GM04504 (cell line): ENCODE data around the gene CLDN7.

Source experiments
- DNase-seq: peaks from one replicate; pipeline ENCODE4 v3.0.0-alpha.2; 2012; ENCODE audit warnings: low read depth

Gene CLDN7

DNA sequence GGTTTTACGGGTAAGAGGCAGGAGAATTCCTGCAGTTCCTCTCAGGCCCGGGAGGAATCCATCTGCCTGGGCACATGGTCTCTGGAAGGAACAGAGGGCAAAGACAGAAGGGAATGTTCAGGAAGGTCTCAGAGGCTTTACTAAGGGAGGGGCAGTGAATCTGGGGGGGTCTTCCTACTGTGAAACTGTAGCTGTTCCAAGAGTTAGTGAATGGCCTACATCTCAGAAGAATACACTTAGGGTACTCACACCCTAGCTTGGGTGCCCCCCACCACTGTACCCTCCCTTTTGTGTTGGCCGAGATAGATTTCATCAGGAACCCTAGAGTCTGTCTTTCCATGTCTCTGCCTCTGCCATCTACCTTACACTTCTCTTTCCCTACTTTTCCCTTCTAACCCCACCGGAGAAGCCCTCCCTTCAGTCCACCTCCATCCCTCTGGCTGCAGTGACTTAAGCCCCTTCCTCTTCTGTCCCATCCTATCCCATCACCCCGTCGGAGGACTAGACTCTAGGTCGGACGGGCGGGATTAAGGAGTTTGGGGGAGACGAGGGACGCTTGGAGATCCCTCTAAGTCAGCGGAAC is 43.0 kb downstream of the CLDN7 start:
- DNase-seq, result no peak

DNA sequence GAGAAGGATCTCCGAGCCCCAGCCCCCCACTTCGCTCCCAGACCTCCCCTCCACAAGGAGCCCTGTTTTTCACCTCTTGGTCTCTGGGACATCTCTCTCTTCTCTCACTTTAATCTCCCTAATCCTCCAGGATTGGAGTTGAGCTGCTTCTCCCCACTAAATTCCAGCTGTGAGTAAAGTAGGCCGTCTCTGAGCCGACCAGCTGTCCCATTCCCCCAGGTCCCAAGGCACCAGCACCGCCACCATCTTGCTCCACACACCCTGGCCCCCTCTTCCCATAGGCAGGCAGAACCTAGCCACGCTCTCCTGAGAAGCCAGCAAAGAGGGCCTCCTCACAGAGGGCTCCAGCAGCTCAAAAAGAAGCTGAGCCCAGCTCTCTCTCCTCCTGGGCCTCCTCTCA is 43.5 kb downstream of the CLDN7 start:
- DNase-seq, result no peak

GRCh38 chr17:7218166-7218565 is 44.1 kb downstream of the CLDN7 start:
- no peak for DNase-seq

DNA sequence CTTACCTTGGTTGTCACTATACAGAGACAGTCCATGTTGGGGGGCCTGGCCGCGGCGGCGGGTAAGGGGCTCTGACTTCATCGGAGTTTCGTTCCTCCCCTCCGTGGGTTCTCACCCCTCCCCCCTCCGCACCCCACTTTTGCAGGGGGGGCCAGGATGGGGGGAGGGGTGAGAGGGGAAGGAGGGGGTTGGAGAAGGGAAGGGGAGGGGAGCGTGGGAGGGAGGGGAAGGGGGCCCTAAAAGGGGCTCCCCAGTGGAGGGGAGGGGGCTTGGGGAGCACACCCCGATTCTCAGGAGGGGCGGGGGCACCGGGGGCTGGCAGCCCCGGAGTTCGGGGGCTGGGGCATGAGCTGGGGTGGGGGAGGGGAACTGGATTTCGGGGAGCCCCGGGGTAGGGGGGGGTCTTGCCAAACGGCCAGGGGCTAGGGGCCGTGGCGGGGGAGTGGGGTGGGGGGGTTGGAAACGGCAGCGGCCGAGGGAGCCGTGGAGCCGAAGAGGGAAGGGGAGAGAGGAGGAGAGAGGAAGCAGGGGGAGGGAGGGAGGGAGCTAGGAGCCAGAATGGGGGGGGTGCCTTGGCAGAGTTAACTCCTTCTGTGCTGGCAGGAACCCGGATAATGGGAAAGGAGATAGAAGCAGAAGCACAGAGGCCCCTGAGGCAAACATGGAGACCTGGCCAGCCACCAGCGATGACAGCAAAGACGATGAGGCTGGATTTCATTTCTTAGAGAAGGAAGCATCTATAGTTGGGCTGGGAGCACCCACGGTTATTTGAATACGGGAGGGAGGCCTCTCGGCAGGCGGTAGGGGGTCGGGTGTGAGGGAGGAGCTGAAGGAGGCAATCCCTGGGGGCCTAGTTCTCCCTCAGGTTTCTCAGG is 44.9 kb downstream of the CLDN7 start:
- DNase-seq, result no peak

GRCh38 chr17:7216242-7217112 is 45.8 kb downstream of the CLDN7 start:
- no peak for DNase-seq

DNA sequence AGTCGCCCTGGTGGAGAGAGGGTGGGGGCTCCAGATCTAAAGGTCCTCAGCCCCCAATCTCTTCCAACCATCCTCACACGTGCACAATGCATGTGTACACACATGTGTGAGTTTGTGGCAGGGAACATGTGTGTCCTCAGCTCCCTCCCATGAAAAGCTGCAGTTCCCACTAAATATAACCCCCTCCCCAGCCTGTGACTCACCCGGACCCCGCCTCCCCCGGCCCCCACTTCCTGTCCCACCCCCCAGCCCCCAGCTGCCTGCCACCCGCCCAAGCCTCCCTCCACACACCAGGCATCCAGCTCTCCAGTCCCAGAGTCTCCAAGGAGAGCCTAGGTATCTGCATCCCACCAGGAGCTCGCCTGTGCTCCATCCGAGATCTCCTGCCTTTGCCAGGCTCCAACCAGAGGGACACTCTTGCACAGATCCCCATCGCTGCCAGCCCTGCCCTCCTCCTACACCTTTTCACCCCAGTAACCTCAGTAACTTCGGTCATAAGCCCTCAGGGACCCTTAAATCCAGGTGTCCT is 46.6 kb downstream of the CLDN7 start:
- no peak for DNase-seq

- no peak for DNase-seq
Observed at GRCh38 chr17:7215136-7215638, 47.1 kb downstream of the CLDN7 start.

DNA sequence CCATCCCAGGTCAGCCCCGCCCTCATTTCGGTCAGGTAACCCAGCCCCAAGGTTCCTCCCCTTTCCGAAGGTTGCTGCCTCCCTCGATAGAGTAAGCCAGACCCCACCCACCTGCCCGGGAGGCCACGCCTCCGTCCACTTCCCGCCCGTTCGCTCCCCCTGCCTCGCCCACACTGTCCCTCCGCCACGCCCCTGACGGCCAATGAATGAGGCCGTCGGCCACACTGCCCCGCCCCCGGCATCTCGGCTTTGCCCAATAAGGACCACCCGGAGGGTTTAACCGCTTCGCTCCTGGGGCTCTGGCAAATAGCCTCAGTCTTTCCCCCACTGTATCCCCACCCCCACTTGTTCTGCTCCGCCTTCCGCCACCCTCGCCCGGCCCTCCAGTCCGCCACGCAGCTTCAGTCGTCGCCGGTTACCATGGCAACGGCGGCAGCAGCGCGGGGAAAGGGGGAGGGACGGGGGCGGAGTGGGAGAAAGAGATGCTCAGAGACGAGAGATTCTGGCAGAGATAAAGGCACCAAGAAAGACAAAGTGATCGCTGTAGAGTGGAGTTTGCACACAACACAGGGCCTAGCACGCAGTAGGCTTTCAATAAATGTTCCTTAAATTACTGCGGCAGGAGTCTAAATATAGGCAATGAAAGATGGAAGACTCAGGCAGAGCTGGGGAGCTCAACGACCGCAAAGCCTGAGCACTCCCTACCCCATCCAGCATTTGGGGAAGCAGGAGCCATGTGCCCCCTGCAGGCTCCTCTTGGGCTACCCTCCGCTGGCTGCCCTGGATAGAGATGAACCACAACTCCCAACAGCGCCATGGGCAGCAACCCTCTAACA is 47.8 kb downstream of the CLDN7 start:
- peak; percentile 90 for DNase-seq

GRCh38 chr17:7213895-7214299 is 48.4 kb downstream of the CLDN7 start:
- no peak for DNase-seq

- DNase-seq, result no peak
Observed at GRCh38 chr17:7211491-7212273, 50.6 kb downstream of the CLDN7 start.
